ENCODE data around the gene LINC01488. TPM values are rescaled to one million over a fixed set of nuclear protein-coding genes. Genes with fewer than 3 reads are reported as not detected.

LINC01488 gene
- total and polyA plus RNA-seq, 9 donors, result not detected

DNA sequence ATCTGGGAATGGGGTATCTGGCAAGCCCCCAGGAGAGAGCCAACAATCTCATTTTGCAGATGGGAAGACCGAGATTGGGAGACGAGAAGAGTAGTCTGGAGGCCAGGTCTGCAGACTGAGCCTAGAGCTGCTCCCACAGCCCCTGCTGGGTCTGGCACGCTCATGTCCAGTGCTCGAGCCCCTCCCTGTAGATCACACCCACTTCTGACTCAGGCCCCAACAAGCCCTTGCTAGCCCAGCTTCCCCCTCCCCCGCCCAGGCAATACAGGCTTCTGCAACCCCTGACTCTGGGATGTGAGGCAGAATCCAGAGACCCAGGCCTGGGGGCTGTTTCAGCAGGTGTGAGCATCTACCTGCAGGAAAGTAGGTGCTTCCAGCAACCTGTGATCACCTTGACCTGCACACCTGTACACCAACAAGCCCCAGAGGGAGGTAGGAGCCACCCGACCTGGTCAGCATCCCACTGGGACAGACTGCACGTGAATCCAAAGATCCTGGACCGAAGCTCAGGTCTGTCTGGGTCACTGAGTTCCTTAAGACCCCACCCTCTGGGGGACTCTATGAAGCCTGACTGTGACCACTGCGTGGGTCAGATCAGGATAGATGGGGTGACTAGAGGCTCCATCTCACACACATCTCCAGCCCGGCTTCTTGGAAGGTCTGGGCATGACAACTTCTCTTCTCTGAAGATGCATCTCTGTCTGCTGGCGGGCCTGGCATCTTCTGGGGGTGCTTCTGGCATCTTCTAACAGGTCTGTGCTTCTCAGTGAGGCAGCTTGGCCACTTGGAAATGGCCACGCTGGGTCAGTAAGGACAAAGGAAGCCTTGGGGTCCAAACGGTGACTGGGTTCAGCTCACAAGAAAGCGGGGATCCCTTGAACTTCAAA lies 29.3 kb downstream of the LINC01488 start:
- DNase-seq, result no peak
- TF ChIP-seq POLR2A (IDR thresholded peaks at IDR 0.05) (no peak), EP300 (IDR thresholded peaks at IDR 0.05) (no peak)
- TF ChIP-seq, protein P1, sequence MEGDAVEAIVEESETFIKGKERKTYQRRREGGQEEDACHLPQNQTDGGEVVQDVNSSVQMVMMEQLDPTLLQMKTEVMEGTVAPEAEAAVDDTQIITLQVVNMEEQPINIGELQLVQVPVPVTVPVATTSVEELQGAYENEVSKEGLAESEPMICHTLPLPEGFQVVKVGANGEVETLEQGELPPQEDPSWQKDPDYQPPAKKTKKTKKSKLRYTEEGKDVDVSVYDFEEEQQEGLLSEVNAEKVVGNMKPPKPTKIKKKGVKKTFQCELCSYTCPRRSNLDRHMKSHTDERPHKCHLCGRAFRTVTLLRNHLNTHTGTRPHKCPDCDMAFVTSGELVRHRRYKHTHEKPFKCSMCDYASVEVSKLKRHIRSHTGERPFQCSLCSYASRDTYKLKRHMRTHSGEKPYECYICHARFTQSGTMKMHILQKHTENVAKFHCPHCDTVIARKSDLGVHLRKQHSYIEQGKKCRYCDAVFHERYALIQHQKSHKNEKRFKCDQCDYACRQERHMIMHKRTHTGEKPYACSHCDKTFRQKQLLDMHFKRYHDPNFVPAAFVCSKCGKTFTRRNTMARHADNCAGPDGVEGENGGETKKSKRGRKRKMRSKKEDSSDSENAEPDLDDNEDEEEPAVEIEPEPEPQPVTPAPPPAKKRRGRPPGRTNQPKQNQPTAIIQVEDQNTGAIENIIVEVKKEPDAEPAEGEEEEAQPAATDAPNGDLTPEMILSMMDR (IDR thresholded peaks at IDR 0.05), result no peak
- Histone ChIP-seq H3K4me1 (ENCODE audit: insufficient read depth) (no peaks in the 10 kb centered on the region), H3K36me3 (no peaks in the 10 kb centered on the region), H3K4me3 (no peak overlapping the region), H3K9me3 (no peaks in the 10 kb centered on the region), H3K27me3 (no peaks in the 10 kb centered on the region), H3K27ac (no peak overlapping the region)
- 82 to 86% (median 83%) methylated on average over 13 to 14 of the region's 14 CpGs for WGBS, 3 donors
- intact Hi-C loops (cut with DNase I), result no loop called here

GRCh38 chr11:69511358-69512055 lies 30.0 kb downstream of the LINC01488 start:
- Histone ChIP-seq H3K4me1 (ENCODE audit: insufficient read depth) (no peaks in the 10 kb centered on the region), H3K9me3 (no peaks in the 10 kb centered on the region), H3K27me3 (no peaks in the 10 kb centered on the region), H3K36me3 (no peaks in the 10 kb centered on the region), H3K4me3 (no peak overlapping the region), H3K27ac (no peak overlapping the region)
- no peak for TF ChIP-seq POLR2A (IDR thresholded peaks at IDR 0.05)
- no peak for TF ChIP-seq EP300 (IDR thresholded peaks at IDR 0.05)
- TF ChIP-seq, protein P1 (IDR thresholded peaks at IDR 0.05), result no peak
- no peak for DNase-seq
- intact Hi-C loops (cut with DNase I), result no loop called here
- 87 to 91% (median 88%) methylated on average over 20 to 21 of the region's 21 CpGs for WGBS, 3 donors

DNA sequence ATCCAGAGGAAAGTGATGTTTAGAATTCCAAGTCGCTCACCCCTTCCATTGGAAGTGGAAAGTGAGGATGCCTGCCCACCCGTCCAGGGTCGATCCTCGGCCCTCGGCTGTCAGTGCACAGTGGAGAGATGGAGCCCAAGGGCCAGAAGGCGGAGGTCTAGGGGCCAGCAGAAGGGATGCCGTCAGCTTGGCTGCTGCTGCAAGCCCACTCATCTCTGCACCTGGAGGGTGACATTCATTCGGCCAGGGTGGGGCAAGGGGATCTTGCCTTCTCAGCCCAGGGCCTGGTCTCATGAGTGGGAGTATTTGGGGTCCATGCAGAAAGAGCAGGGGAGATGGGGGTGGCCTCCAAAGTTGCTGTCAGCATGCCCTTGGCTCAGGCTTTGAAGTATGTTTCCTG lies 30.7 kb downstream of the LINC01488 start:
- H3K36me3 ChIP-seq, result no peaks in the 10 kb centered on the region
- no peaks in the 10 kb centered on the region for H3K27me3 ChIP-seq
- TF ChIP-seq EP300 (IDR thresholded peaks at IDR 0.05) (no peak), POLR2A (IDR thresholded peaks at IDR 0.05) (no peak)
- TF ChIP-seq, protein P1 (IDR thresholded peaks at IDR 0.05), result no peak
- no peaks in the 10 kb centered on the region for H3K4me1 ChIP-seq (ENCODE audit: insufficient read depth)
- no peak overlapping the region for H3K27ac ChIP-seq
- 87 to 97% (median 90%) methylated on average over 8 of the region's 8 CpGs for WGBS, 3 donors
- no peaks in the 10 kb centered on the region for H3K9me3 ChIP-seq
- intact Hi-C loops (cut with DNase I), result no loop called here
- no peak for DNase-seq
- no peak overlapping the region for H3K4me3 ChIP-seq

DNA sequence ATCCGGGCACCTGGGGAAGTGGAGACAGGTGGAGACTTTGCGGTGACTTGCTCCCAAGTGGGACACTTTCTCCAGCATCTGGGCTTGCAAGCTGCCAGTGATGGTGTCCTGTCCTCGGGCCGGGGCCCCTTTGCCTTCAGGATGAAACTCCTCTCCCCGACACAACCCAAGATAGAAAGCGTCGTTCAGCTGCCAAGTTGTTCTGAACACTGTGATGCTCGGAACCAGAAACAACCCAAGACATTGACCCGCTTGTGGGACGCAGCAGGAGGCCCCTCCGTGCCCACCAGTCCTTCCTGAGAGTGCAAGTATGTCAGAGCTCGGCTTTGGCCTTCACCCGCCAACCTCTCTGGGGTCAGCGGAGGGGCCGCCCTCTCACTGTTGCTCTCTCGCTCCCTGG lies 31.3 kb downstream of the LINC01488 start:
- TF ChIP-seq EP300 (IDR thresholded peaks at IDR 0.05) (no peak), POLR2A (IDR thresholded peaks at IDR 0.05) (no peak)
- TF ChIP-seq, protein P1 (IDR thresholded peaks at IDR 0.05), result no peak
- no peak overlapping the region for H3K4me3 ChIP-seq
- no peaks in the 10 kb centered on the region for H3K9me3 ChIP-seq
- H3K27me3 ChIP-seq, result no peaks in the 10 kb centered on the region
- intact Hi-C loops (cut with DNase I), result no loop called here
- 66 to 81% (median 70%) methylated on average over 16 of the region's 16 CpGs for WGBS, 3 donors
- H3K4me1 ChIP-seq (ENCODE audit: insufficient read depth), result no peaks in the 10 kb centered on the region
- DNase-seq, result no peak
- H3K27ac ChIP-seq, result no peak overlapping the region
- H3K36me3 ChIP-seq, result no peaks in the 10 kb centered on the region

Data from ovary (tissue), 9 donors.